Colonic mucosa (tissue), 4 donors: ENCODE data around the gene KLF15. TPM values are rescaled to one million over a fixed set of nuclear protein-coding genes. Genes with fewer than 3 reads are reported as not detected.
"Not testable (repeated sequence)": the region's sequence is repeated elsewhere in the genome, so short reads cannot be mapped to it uniquely, and the experiment has no call there.

Source experiments
- DNase-seq: peaks from one replicate; pipeline ENCODE4 v3.0.0-alpha.2; 2020
- H3K27ac ChIP-seq: fragments of 200-600 bp; one replicate; pipeline ENCODE4 v1.8.0; 2021
- H3K27me3 ChIP-seq: fragments of 200-600 bp; one replicate; pipeline ENCODE4 v1.8.0; 2021
- H3K36me3 ChIP-seq: fragments of 200-600 bp; one replicate; pipeline ENCODE4 v1.8.0; 2021
- H3K4me1 ChIP-seq: fragments of 200-600 bp; one replicate; pipeline ENCODE4 v1.8.0; 2021; ENCODE audit warnings: mild to moderate bottlenecking
- H3K4me3 ChIP-seq: fragments of 200-600 bp; one replicate; pipeline ENCODE4 v1.8.0; 2021
- H3K9ac ChIP-seq, 2 donors: one replicate each; pipeline ENCODE4 v1.7.0; 2013; ENCODE audit warnings: control low read depth in 2 of 2, low read depth in 2 of 2, low read length in 2 of 2
- H3K9me3 ChIP-seq: fragments of 200-600 bp; one replicate; pipeline ENCODE4 v1.8.0; 2021
- CTCF ChIP-seq: fragments of 200-600 bp; IDR thresholded peaks from one replicate; pipeline ENCODE4 v1.8.0; 2022; ENCODE audit warnings: antibody characterized with exemption, mild to moderate bottlenecking
- intact Hi-C: fragments of 100-400 bp; cut with DNase I; formaldehyde crosslinking; loops from one replicate; pipeline ENCODE4 v1.14.1; 2022
- total RNA-seq, 2 donors: library from RNA; stranded (reverse); fragmentation: NEBNext Ultra II Directional in 1 of 2; extraction: Animal tissue kit (Norgen Biotek cat#: 25700) in 1 of 2; gene quantifications; one replicate each; pipeline ENCODE4 v1.2.1, GENCODE V29; 2021
- donor health status: healthy.
- donor health status: DM: no; HTN: no; CAD: no.
- donor health status: DM: no; HTN: no; CAD: no.

KLF15 gene
- total RNA-seq, 2 donors from 2014 or later = 0.66 to 1.9 TPM

- H3K9ac ChIP-seq = no peak overlapping the region
- intact Hi-C loops = no loop called here
- H3K27ac ChIP-seq = no peak overlapping the region
- H3K9me3 ChIP-seq = no peaks in the 10 kb centered on the region
- no peak for TF ChIP-seq CTCF
- no peaks in the 10 kb centered on the region for H3K36me3 ChIP-seq
- no peak overlapping the region for H3K4me3 ChIP-seq
- H3K4me1 ChIP-seq = no peaks in the 10 kb centered on the region
- no peak for DNase-seq
- no peaks in the 10 kb centered on the region for H3K27me3 ChIP-seq
Observed at GRCh38 chr3:126340596-126340942, 16.6 kb downstream of the KLF15 start.

DNA sequence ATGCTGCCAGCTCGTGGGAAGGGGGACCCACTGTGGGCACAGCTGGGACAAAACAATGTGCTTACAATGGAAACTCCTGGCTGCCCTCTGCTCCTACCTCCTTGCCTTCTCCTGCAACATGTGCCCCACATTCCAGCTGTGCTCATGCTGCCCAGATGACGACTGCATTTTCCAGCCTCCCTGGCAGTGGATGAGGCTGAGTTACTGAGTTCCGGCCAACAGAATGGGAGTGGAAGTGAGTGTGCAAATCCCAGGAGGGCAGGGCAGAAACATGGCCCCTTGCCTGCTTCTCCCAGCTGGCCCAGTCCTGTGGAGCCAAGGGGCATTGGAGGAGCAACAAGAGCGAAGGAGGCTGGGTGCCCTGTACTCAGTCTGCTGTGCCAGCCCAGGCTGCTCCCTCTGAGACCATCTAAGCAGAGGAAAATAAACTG, 17.1 kb downstream of the KLF15 start:
- H3K27me3 ChIP-seq = no peaks in the 10 kb centered on the region
- H3K9me3 ChIP-seq = no peaks in the 10 kb centered on the region
- peak; percentile 13 for DNase-seq
- no peaks in the 10 kb centered on the region for H3K36me3 ChIP-seq
- H3K27ac ChIP-seq = no peak overlapping the region
- H3K4me1 ChIP-seq = no peaks in the 10 kb centered on the region
- no peak for TF ChIP-seq CTCF
- no peak overlapping the region for H3K9ac ChIP-seq
- H3K4me3 ChIP-seq = no peak overlapping the region
- intact Hi-C loops = no loop called here

- DNase-seq = peak; percentile 7
Observed at GRCh38 chr3:126339466-126339865, 17.7 kb downstream of the KLF15 start.

DNA sequence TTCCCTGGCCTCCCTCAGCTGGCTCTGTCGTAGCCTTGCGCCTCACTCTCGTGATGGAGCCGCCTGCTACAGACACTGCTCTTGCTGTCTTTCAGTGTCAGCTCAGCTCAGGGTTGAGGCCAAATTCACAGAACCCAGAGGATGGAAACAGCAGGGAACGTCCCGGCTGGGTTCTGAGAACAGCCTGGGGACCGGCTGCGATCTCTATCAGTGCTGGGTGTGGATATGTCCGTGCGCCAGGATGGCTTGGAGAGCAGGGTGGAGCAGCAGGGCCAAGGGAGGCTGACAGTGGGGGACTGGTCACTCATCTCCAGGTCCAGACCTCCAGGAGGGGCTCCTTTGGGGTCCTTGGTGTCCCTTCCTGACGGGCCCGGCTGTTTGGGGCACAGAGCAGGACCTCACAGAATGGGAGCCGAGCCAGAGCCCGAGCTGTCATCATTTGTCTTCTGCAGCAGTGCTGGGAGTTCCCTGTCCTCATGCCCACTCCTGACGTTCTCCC, 18.4 kb downstream of the KLF15 start:
- intact Hi-C loops = no loop called here
- no peak for TF ChIP-seq CTCF
- H3K36me3 ChIP-seq = no peaks in the 10 kb centered on the region
- no peak overlapping the region for H3K4me3 ChIP-seq
- H3K9ac ChIP-seq = no peak overlapping the region
- no peaks in the 10 kb centered on the region for H3K4me1 ChIP-seq
- H3K9me3 ChIP-seq = no peaks in the 10 kb centered on the region
- no peaks in the 10 kb centered on the region for H3K27me3 ChIP-seq
- H3K27ac ChIP-seq = no peak overlapping the region
- peak; percentile 15 for DNase-seq

More at GRCh38 chr3:126339466-126339865, 17.7 kb downstream of the KLF15 start:
- Histone ChIP-seq H3K4me1 (no peaks in the 10 kb centered on the region), H3K4me3 (no peak overlapping the region), H3K27me3 (no peaks in the 10 kb centered on the region), H3K27ac (no peak overlapping the region), H3K9ac (no peak overlapping the region), H3K9me3 (no peaks in the 10 kb centered on the region), H3K36me3 (no peaks in the 10 kb centered on the region)
- intact Hi-C loops = no loop called here
- TF ChIP-seq CTCF = no peak

DNA sequence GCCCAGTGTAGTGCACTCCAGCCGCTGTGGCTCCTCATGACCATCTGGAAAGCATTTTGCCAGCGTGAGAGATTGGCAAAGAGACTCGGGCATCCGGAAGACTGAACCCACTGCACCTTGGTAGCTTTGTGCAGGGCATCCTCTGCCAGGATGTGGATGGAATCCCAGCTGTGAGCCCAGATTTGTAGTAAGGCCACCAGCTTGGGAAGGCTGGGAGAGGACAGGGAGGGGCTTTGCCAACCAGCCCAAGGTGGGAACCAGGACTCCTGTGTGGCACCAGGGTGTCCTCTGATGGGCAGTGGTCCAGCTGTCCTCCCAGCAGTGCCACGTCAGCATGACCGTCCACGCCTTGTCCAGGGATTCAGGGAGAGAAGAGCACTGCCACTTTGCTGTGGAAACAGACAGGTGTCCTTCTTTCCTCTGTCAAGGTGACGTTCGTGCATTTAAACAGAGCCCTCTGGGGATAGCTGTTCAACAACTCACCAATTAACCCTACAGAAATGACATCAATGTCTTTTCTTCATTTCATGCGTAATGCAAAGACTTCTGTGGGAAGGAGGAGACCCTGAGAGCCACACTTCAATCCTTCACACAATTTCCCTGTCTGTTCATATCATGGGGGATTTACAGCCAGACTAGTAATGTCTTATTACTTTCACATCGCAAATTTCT, 19.1 kb downstream of the KLF15 start:
- H3K4me1 ChIP-seq = no peaks in the 10 kb centered on the region
- H3K9me3 ChIP-seq = no peaks in the 10 kb centered on the region
- no peaks in the 10 kb centered on the region for H3K36me3 ChIP-seq
- intact Hi-C loops = no loop called here
- TF ChIP-seq CTCF = no peak
- H3K27ac ChIP-seq = no peak overlapping the region
- H3K9ac ChIP-seq = no peak overlapping the region
- peak; percentile 8 for DNase-seq
- no peak overlapping the region for H3K4me3 ChIP-seq
- no peaks in the 10 kb centered on the region for H3K27me3 ChIP-seq

DNA sequence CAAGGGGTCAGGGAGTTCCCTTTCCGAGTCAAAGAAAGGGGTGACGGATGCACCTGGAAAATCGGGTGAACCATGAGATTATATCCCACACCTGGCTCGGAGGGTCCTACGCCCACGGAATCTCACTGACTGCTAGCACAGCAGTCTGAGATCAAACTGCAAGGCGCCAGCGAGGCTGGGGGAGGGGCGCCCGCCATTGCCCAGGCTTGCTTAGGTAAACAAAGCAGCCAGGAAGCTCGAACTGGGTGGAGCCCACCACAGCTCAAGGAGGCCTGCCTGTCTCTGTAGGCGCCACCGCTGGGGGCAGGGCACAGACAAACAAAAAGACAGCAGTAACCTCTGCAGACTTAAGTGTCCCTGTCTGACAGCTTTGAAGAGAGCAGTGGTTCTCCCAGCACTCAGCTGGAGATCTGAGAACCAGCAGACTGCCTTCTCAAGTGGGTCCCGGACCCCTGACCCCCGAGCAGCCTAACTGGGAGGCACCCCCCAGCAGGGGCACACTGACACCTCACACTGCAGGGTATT, 25.3 kb downstream of the KLF15 start:
- H3K27ac ChIP-seq, DNase-seq, H3K4me1 ChIP-seq, H3K9ac ChIP-seq, H3K36me3 ChIP-seq, intact Hi-C loops, H3K9me3 ChIP-seq, H3K4me3 ChIP-seq, H3K27me3 ChIP-seq: not testable (repeated sequence)
